RWPE2 (cell line): ENCODE results near the gene NCK1.
A peak's percentile ranks its signal among the peaks of the same experiment; 100 is the strongest.

Experiments used
- ATAC-seq: fragments of 200-7000 bp; cut with Tn5 transposase; 3 replicates; pipeline ENCODE4 v1.9.1; 2021; ENCODE audit warnings: low read depth
- DNase-seq: peaks from one replicate; pipeline ENCODE4 v3.0.0-alpha.2; 2020; ENCODE audit warnings: low spot score
- H3K27ac ChIP-seq: fragments of 450-650 bp; 2 replicates; pipeline ENCODE4 v1.5.1; 2017; ENCODE audit warnings: mild to moderate bottlenecking; ENCODE audit not compliant: poor library complexity, severe bottlenecking
- H3K27me3 ChIP-seq: fragments of 250-450 bp; sonication (Bioruptor Pico); 2 replicates; pipeline ENCODE4 v1.5.1; 2021; ENCODE audit warnings: mild to moderate bottlenecking, moderate library complexity; ENCODE audit not compliant: insufficient read depth, poor library complexity, severe bottlenecking
- H3K36me3 ChIP-seq: fragments of 250-450 bp; sonication (Bioruptor Pico); 2 replicates; pipeline ENCODE4 v1.5.1; 2020; ENCODE audit warnings: low read depth, mild to moderate bottlenecking, moderate library complexity
- H3K4me1 ChIP-seq: fragments of 250-450 bp; sonication (Bioruptor Pico); 2 replicates; pipeline ENCODE4 v1.5.1; 2021; ENCODE audit warnings: mild to moderate bottlenecking, moderate library complexity; ENCODE audit not compliant: insufficient read depth, poor library complexity, severe bottlenecking
- H3K4me3 ChIP-seq: fragments of 250-450 bp; sonication (Bioruptor Pico); 2 replicates; pipeline ENCODE4 v1.5.1; 2021; ENCODE audit warnings: mild to moderate bottlenecking, moderate library complexity; ENCODE audit not compliant: severe bottlenecking
- H3K9me3 ChIP-seq: fragments of 250-450 bp; sonication (Bioruptor Pico); 2 replicates; pipeline ENCODE4 v1.5.1; 2021; ENCODE audit warnings: mild to moderate bottlenecking, moderate library complexity; ENCODE audit not compliant: severe bottlenecking
- CTCF ChIP-seq: fragments of 450-650 bp; IDR thresholded peaks from one replicate; pipeline ENCODE4 v1.5.1; 2017; ENCODE audit warnings: mild to moderate bottlenecking, moderate library complexity; ENCODE audit not compliant: poor library complexity, severe bottlenecking

The NCK1 gene

DNA sequence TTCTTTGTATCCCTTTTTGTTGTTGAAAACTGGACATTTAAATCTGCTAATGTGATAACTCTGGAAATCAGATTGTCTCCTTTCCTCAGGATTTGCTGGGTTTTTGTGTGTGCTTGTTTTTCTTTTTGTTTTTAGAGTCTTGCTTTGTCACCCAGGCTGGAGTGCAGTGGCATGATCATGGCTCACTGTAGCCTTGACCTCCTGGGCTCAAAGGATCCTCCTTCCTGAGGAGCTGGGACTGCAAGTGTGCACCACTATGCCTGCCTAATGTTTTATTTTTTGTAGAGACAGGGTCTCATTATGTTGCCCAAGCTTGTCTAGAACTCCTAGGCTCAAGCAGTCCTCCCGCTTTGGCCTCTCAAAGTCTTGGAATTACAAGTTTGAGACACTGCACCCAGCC is 51.2 kb downstream of the NCK1 start:
- Histone ChIP-seq H3K4me3 (no peak overlapping the region), H3K27me3 (no peaks in the 10 kb centered on the region), H3K4me1 (peaks cover 3% of the 10 kb centered on the region), H3K36me3 (0 out of 2 replicates have a peak, but pooled peaks cover 3% of the 10 kb centered on the region), H3K9me3 (peaks cover 8% of the 10 kb centered on the region), H3K27ac (no peak overlapping the region)
- no peak for TF ChIP-seq CTCF
- DNase-seq (no peak), ATAC-seq (no peak)

DNA sequence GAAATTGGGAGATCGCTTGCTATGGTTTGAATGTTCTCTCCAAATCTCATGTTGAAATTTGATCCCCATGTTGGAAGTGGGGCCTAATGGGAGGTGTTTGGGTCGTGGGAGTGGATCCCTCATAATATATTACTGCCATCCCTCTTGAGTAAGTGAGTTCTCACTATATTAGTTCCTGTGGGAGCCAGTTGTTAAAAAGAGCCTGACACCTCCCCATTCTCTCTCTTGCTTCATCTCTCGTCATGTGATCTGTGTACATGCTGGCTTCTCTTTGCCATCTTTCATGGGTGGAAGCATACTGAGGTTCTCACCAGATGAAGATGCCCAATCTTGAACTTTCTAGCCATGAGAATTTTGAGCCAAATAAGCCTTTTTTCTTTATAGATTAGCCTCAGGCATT is 52.7 kb downstream of the NCK1 start:
- no peak for TF ChIP-seq CTCF
- H3K27ac ChIP-seq = no peak overlapping the region

GRCh38 chr3:136916223-136916622 is 54.2 kb downstream of the NCK1 start:
- peaks cover 13% of the 10 kb centered on the region for H3K4me1 ChIP-seq
- DNase-seq (no peak), ATAC-seq (peak; percentile 79)
- no peaks in the 10 kb centered on the region for H3K27me3 ChIP-seq
- H3K36me3 ChIP-seq = no peaks in the 10 kb centered on the region
- TF ChIP-seq CTCF = no peak
- no peak overlapping the region for H3K27ac ChIP-seq
- peaks cover 4% of the 10 kb centered on the region for H3K9me3 ChIP-seq
- H3K4me3 ChIP-seq = no peak overlapping the region

More for the DNA sequence above, 52.7 kb downstream of the NCK1 start:
- Histone ChIP-seq H3K36me3 (0 out of 2 replicates have a peak, but pooled peaks cover 3% of the 10 kb centered on the region), H3K4me3 (no peak overlapping the region), H3K4me1 (peaks cover 9% of the 10 kb centered on the region), H3K27me3 (no peaks in the 10 kb centered on the region), H3K9me3 (peaks cover 8% of the 10 kb centered on the region)
- DNase-seq (no peak), ATAC-seq (no peak)

- ATAC-seq (no peak), DNase-seq (no peak)
- Histone ChIP-seq H3K27me3 (no peaks in the 10 kb centered on the region), H3K4me3 (no peak overlapping the region), H3K36me3 (no peaks in the 10 kb centered on the region), H3K9me3 (no peaks in the 10 kb centered on the region), H3K27ac (peak overlapping the region; percentile 3), H3K4me1 (peaks cover 13% of the 10 kb centered on the region)
- TF ChIP-seq CTCF = no peak
Observed at GRCh38 chr3:136919799-136920580, 58.0 kb downstream of the NCK1 start.

DNA sequence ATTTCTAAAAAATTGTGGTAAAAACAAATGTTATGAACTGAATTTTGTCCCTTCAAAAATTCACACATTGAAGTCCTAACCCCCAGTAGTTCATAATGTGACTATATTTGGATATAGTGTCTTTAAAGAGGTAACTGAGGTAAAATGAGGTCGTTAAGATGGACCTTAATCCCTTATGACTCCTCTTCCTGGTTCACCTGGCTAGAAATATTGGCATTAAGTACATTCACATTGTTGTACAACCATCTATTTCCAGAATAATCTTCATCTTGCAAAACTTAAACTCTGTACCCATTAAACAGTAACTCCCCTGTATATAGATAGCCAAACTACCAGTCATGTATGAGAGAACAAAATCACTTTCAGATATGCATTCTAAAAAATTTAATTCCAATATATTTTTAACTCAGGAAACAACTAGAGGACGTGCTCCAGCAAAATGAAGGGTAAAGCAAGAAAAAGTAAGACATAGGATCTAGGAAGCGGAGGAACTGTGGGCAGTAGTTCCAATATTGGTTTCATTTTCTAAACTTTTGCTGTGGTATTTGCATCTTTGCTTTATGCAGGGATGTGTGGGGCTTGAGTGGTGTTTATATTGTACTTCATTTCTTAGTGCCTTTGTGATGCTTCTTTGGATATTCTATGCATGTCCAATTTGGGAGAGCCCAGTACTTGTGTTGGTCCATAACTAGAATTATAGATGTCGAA is 59.0 kb downstream of the NCK1 start:
- Histone ChIP-seq H3K9me3 (no peaks in the 10 kb centered on the region), H3K36me3 (no peaks in the 10 kb centered on the region), H3K4me1 (peaks cover 13% of the 10 kb centered on the region), H3K27ac (no peak overlapping the region), H3K27me3 (no peaks in the 10 kb centered on the region), H3K4me3 (no peak overlapping the region)
- DNase-seq (no peak), ATAC-seq (no peak)
- no peak for TF ChIP-seq CTCF
